Naive B cell (primary cell): ENCODE data around the gene PRKCE. TPM values are rescaled to one million over a fixed set of nuclear protein-coding genes. Genes with fewer than 3 reads are reported as not detected.

Source experiments
- ATAC-seq, 2 donors: fragments of 150-1000 bp; cut with Tn5 transposase; 2 replicates each; pipeline ENCODE4 v1.10.0; 2021; ENCODE audit warnings: low read depth in 2 of 2, mild to moderate bottlenecking in 2 of 2, moderate library complexity in 2 of 2
- DNase-seq: peaks from one replicate; pipeline ENCODE4 v3.0.0; 2022
- H3K27ac Mint-ChIP-seq, 6 donors: one replicate each; pipeline ENCODE4 v1.8.0; 2020 to 2022; ENCODE audit warnings: mild to moderate bottlenecking in 6 of 6, mixed read lengths in 6 of 6, moderate library complexity in 5 of 6, inconsistent platforms in 2 of 6
- H3K27me3 Mint-ChIP-seq, 3 donors: one replicate each; pipeline ENCODE4 v1.8.0; 2021 to 2022; ENCODE audit warnings: mixed read lengths in 3 of 3, mild to moderate bottlenecking in 1 of 3
- H3K36me3 Mint-ChIP-seq, 2 donors: one replicate each; pipeline ENCODE4 v1.8.0; 2020 to 2022; ENCODE audit warnings: mixed read lengths in 2 of 2, inconsistent platforms in 1 of 2, mild to moderate bottlenecking in 1 of 2
- H3K4me1 Mint-ChIP-seq, 3 donors: one replicate each; pipeline ENCODE4 v1.8.0; 2020 to 2022; ENCODE audit warnings: mixed read lengths in 3 of 3, inconsistent platforms in 1 of 3, mild to moderate bottlenecking in 1 of 3, moderate library complexity in 1 of 3
- H3K4me3 Mint-ChIP-seq, 8 donors: one replicate each; pipeline ENCODE4 v1.8.0; 2020 to 2022; ENCODE audit warnings: mild to moderate bottlenecking in 8 of 8, mixed read lengths in 8 of 8, moderate library complexity in 8 of 8, inconsistent platforms in 2 of 8
- H3K9me3 Mint-ChIP-seq, 7 donors: one replicate each; pipeline ENCODE4 v1.8.0; 2020 to 2022; ENCODE audit warnings: mixed read lengths in 7 of 7, mild to moderate bottlenecking in 5 of 7, inconsistent platforms in 2 of 7, moderate library complexity in 1 of 7
- polyA plus RNA-seq, 6 donors: library from polyadenylated mRNA; unstranded; fragments of 300-500 nt; fragmentation: Illumina TruSeq; gene quantifications; one replicate each; pipeline ENCODE4 v1.2.3, GENCODE V29; 2021; ENCODE audit warnings: low read depth in 6 of 6

PRKCE gene
- polyA plus RNA-seq, 6 donors from 2014 or later, result 14.8 to 33.3 (median 23.2) TPM

- Mint-ChIP-seq H3K4me3 (no peak overlapping the region), H3K27me3 (no peaks in the 10 kb centered on the region), H3K36me3 (peaks cover 5% of the 10 kb centered on the region in 2 donors), H3K9me3 (no peaks in the 10 kb centered on the region), H3K27ac (peak overlapping the region in 1 of 6 donors; percentile 38), H3K4me1 (peaks cover 10 to 35% (median 20%) of the 10 kb centered on the region in 3 donors)
- no peak for DNase-seq
- no peak for ATAC-seq
Measured at GRCh38 chr2:45974762-45975408, 323.4 kb downstream of the PRKCE start.

- peaks cover 10 to 33% (median 20%) of the 10 kb centered on the region in 3 donors for H3K4me1 Mint-ChIP-seq
- ATAC-seq (no peak), DNase-seq (no peak)
- H3K9me3 Mint-ChIP-seq, result no peaks in the 10 kb centered on the region
- H3K4me3 Mint-ChIP-seq, result no peak overlapping the region
- peak overlapping the region in 2 of 6 donors; percentile 37 to 88 for H3K27ac Mint-ChIP-seq
- no peaks in the 10 kb centered on the region for H3K27me3 Mint-ChIP-seq
- peaks cover 5 to 12% of the 10 kb centered on the region in 2 donors for H3K36me3 Mint-ChIP-seq
Measured at GRCh38 chr2:45975752-45976517, 324.5 kb downstream of the PRKCE start.

GRCh38 chr2:45978302-45978859, 326.9 kb downstream of the PRKCE start:
- Mint-ChIP-seq H3K36me3 (peaks cover 21 to 29% of the 10 kb centered on the region in 2 donors), H3K27me3 (no peaks in the 10 kb centered on the region), H3K4me1 (peaks cover 16 to 29% (median 29%) of the 10 kb centered on the region in 3 donors), H3K27ac (peak overlapping the region in 1 of 6 donors; percentile 27), H3K9me3 (no peaks in the 10 kb centered on the region), H3K4me3 (no peak overlapping the region)
- no peak for DNase-seq
- ATAC-seq, result no peak

- no peaks in the 10 kb centered on the region for H3K27me3 Mint-ChIP-seq
- ATAC-seq, result no peak
- peak overlapping the region in 3 of 6 donors; percentile 19 to 85 (median 27) for H3K27ac Mint-ChIP-seq
- DNase-seq, result no peak
- no peaks in the 10 kb centered on the region for H3K9me3 Mint-ChIP-seq
- H3K4me1 Mint-ChIP-seq, result peaks cover 20 to 34% (median 34%) of the 10 kb centered on the region in 3 donors
- peaks cover 21 to 29% of the 10 kb centered on the region in 2 donors for H3K36me3 Mint-ChIP-seq
- H3K4me3 Mint-ChIP-seq, result no peak overlapping the region
Measured at GRCh38 chr2:45979065-45979464, 327.6 kb downstream of the PRKCE start.

GRCh38 chr2:45980161-45980865, 328.8 kb downstream of the PRKCE start:
- no peaks in the 10 kb centered on the region for H3K27me3 Mint-ChIP-seq
- DNase-seq, result no peak
- no peaks in the 10 kb centered on the region for H3K9me3 Mint-ChIP-seq
- H3K4me3 Mint-ChIP-seq, result no peak overlapping the region
- peak overlapping the region in 1 of 6 donors; percentile 9 for H3K27ac Mint-ChIP-seq
- peaks cover 21 to 38% of the 10 kb centered on the region in 2 donors for H3K36me3 Mint-ChIP-seq
- no peak for ATAC-seq
- H3K4me1 Mint-ChIP-seq, result peaks cover 25 to 36% (median 34%) of the 10 kb centered on the region in 3 donors

- peaks cover 32 to 42% of the 10 kb centered on the region in 2 donors for H3K36me3 Mint-ChIP-seq
- ATAC-seq (no peak), DNase-seq (no peak)
- peaks cover 34 to 38% (median 38%) of the 10 kb centered on the region in 3 donors for H3K4me1 Mint-ChIP-seq
- no peak overlapping the region for H3K4me3 Mint-ChIP-seq
- no peak overlapping the region for H3K27ac Mint-ChIP-seq
- no peaks in the 10 kb centered on the region for H3K9me3 Mint-ChIP-seq
- H3K27me3 Mint-ChIP-seq, result no peaks in the 10 kb centered on the region
Measured at GRCh38 chr2:45981384-45981930, 330.0 kb downstream of the PRKCE start.

GRCh38 chr2:45982096-45982495, 330.6 kb downstream of the PRKCE start:
- Mint-ChIP-seq H3K27ac (peak overlapping the region in 1 of 6 donors; percentile 59), H3K9me3 (no peaks in the 10 kb centered on the region), H3K4me3 (no peak overlapping the region), H3K4me1 (peaks cover 35 to 41% (median 41%) of the 10 kb centered on the region in 3 donors), H3K36me3 (peaks cover 31 to 42% of the 10 kb centered on the region in 2 donors), H3K27me3 (no peaks in the 10 kb centered on the region)
- no peak for DNase-seq
- no peak for ATAC-seq

GRCh38 chr2:45983213-45983612, 331.7 kb downstream of the PRKCE start:
- Mint-ChIP-seq H3K4me3 (no peak overlapping the region), H3K27me3 (no peaks in the 10 kb centered on the region), H3K4me1 (peaks cover 35 to 41% (median 41%) of the 10 kb centered on the region in 3 donors), H3K36me3 (peaks cover 31 to 47% of the 10 kb centered on the region in 2 donors), H3K27ac (peak overlapping the region in 1 of 6 donors; percentile 6), H3K9me3 (no peaks in the 10 kb centered on the region)
- DNase-seq (no peak), ATAC-seq (no peak)

- no peaks in the 10 kb centered on the region for H3K27me3 Mint-ChIP-seq
- ATAC-seq, result no peak
- no peak for DNase-seq
- no peaks in the 10 kb centered on the region for H3K9me3 Mint-ChIP-seq
- peak overlapping the region in 2 of 8 donors; percentile 15 to 23 for H3K4me3 Mint-ChIP-seq
- peaks cover 35 to 41% (median 41%) of the 10 kb centered on the region in 3 donors for H3K4me1 Mint-ChIP-seq
- peak overlapping the region in 2 of 6 donors; percentile 74 to 78 for H3K27ac Mint-ChIP-seq
- peaks cover 41 to 51% of the 10 kb centered on the region in 2 donors for H3K36me3 Mint-ChIP-seq
Measured at GRCh38 chr2:45984366-45984765, 332.9 kb downstream of the PRKCE start.

- peak overlapping the region in 4 of 6 donors; percentile 57 to 78 (median 74) for H3K27ac Mint-ChIP-seq
- DNase-seq, result no peak
- no peaks in the 10 kb centered on the region for H3K27me3 Mint-ChIP-seq
- H3K36me3 Mint-ChIP-seq, result peaks cover 43 to 53% of the 10 kb centered on the region in 2 donors
- H3K9me3 Mint-ChIP-seq, result no peaks in the 10 kb centered on the region
- H3K4me3 Mint-ChIP-seq, result peak overlapping the region in 1 of 8 donors; percentile 62
- H3K4me1 Mint-ChIP-seq, result peaks cover 35 to 41% (median 41%) of the 10 kb centered on the region in 3 donors
- peak; percentile 47 to 77 for ATAC-seq
Measured at GRCh38 chr2:45984896-45985473, 333.5 kb downstream of the PRKCE start.

- Mint-ChIP-seq H3K36me3 (peaks cover 42 to 44% of the 10 kb centered on the region in 2 donors), H3K27me3 (no peaks in the 10 kb centered on the region), H3K4me3 (peak overlapping the region in 1 of 8 donors; percentile 35), H3K9me3 (no peaks in the 10 kb centered on the region), H3K27ac (peak overlapping the region in 3 of 6 donors; percentile 57 to 82 (median 59)), H3K4me1 (peaks cover 35 to 41% (median 41%) of the 10 kb centered on the region in 3 donors)
- no peak for DNase-seq
- no peak for ATAC-seq
Measured at GRCh38 chr2:45986509-45986908, 335.0 kb downstream of the PRKCE start.

- DNase-seq (no peak), ATAC-seq (no peak)
- H3K9me3 Mint-ChIP-seq, result no peaks in the 10 kb centered on the region
- H3K4me3 Mint-ChIP-seq, result peak overlapping the region in 1 of 8 donors; percentile 75
- H3K27me3 Mint-ChIP-seq, result no peaks in the 10 kb centered on the region
- peaks cover 30 to 40% of the 10 kb centered on the region in 2 donors for H3K36me3 Mint-ChIP-seq
- H3K27ac Mint-ChIP-seq, result peak overlapping the region in 2 of 6 donors; percentile 32 to 59
- peaks cover 34 to 39% (median 37%) of the 10 kb centered on the region in 3 donors for H3K4me1 Mint-ChIP-seq
Measured at GRCh38 chr2:45987856-45988255, 336.4 kb downstream of the PRKCE start.
